ENCODE results near the gene CREB1.
A peak's percentile ranks its signal among the peaks of the same experiment; 100 is the strongest.

The CREB1 gene

GRCh38 chr2:207484444-207485391, 45.0 kb upstream of the CREB1 start:
- no peak for DNase-seq (ENCODE audit: low read depth)
- no peak overlapping the region for H3K4me3 ChIP-seq (ENCODE audit: low read length)
- no peak for TF ChIP-seq CTCF (conservative IDR thresholded peaks at IDR 0.05; ENCODE audit: low read length)

GRCh38 chr2:207487650-207488311, 42.0 kb upstream of the CREB1 start:
- no peak overlapping the region for H3K4me3 ChIP-seq (ENCODE audit: low read length)
- TF ChIP-seq CTCF (conservative IDR thresholded peaks at IDR 0.05; ENCODE audit: low read length) = peak; percentile 68
- peak; percentile 94 for DNase-seq (ENCODE audit: low read depth)

GRCh38 chr2:207489251-207489650, 40.5 kb upstream of the CREB1 start:
- no peak for DNase-seq (ENCODE audit: low read depth)
- no peak for TF ChIP-seq CTCF (conservative IDR thresholded peaks at IDR 0.05; ENCODE audit: low read length)
- no peak overlapping the region for H3K4me3 ChIP-seq (ENCODE audit: low read length)

- DNase-seq (ENCODE audit: low read depth) = peak; percentile 72
- H3K4me3 ChIP-seq (ENCODE audit: low read length) = no peak overlapping the region
- no peak for TF ChIP-seq CTCF (conservative IDR thresholded peaks at IDR 0.05; ENCODE audit: low read length)
Observed at GRCh38 chr2:207490441-207490840, 39.3 kb upstream of the CREB1 start.

GRCh38 chr2:207491086-207491485, 38.7 kb upstream of the CREB1 start:
- TF ChIP-seq CTCF (conservative IDR thresholded peaks at IDR 0.05; ENCODE audit: low read length) = no peak
- H3K4me3 ChIP-seq (ENCODE audit: low read length) = no peak overlapping the region
- DNase-seq (ENCODE audit: low read depth) = no peak

- H3K4me3 ChIP-seq (ENCODE audit: low read length) = no peak overlapping the region
- no peak for DNase-seq (ENCODE audit: low read depth)
- no peak for TF ChIP-seq CTCF (conservative IDR thresholded peaks at IDR 0.05; ENCODE audit: low read length)
Observed at GRCh38 chr2:207491956-207492355, 37.8 kb upstream of the CREB1 start.
